H9 (cell line): ENCODE results near the gene MYD88. TPM values are rescaled to one million over a fixed set of nuclear protein-coding genes. Genes with fewer than 3 reads are reported as not detected.

Experiments
- DNase-seq: peaks from one replicate; pipeline ENCODE4 v3.0.0-alpha.2; 2017
- H2AFZ ChIP-seq: one replicate; pipeline ENCODE4 v1.6.1; 2013; ENCODE audit warnings: mild to moderate bottlenecking, low read length, control low read depth, moderate library complexity
- H2AK5ac ChIP-seq: 2 replicates; pipeline ENCODE4 v1.6.1; 2013; ENCODE audit warnings: low read length, control low read depth, mixed read lengths; ENCODE audit not compliant: insufficient read length
- H2BK120ac ChIP-seq: one replicate; pipeline ENCODE4 v1.6.1; 2013; ENCODE audit warnings: low read depth, mild to moderate bottlenecking, low read length, control low read depth, inconsistent platforms; ENCODE audit not compliant: poor library complexity, severe bottlenecking
- H2BK12ac ChIP-seq: 2 replicates; pipeline ENCODE4 v1.6.1; 2013; ENCODE audit warnings: low read length, control low read depth, mixed read lengths, low read depth; ENCODE audit not compliant: insufficient read length
- H2BK15ac ChIP-seq: 2 replicates; pipeline ENCODE4 v1.6.1; 2013; ENCODE audit warnings: low read depth, low read length, control low read depth
- H2BK20ac ChIP-seq: one replicate; pipeline ENCODE4 v1.6.1; 2013; ENCODE audit warnings: low read depth, mild to moderate bottlenecking, low read length, control low read depth, inconsistent platforms; ENCODE audit not compliant: poor library complexity, severe bottlenecking
- H2BK5ac ChIP-seq: 2 replicates; pipeline ENCODE4 v1.6.1; 2013; ENCODE audit warnings: low read length, control low read depth, mixed read lengths; ENCODE audit not compliant: insufficient read length
- H3K14ac ChIP-seq: 2 replicates; pipeline ENCODE4 v1.6.1; 2013; ENCODE audit warnings: low read length, control low read depth; ENCODE audit not compliant: insufficient read depth
- H3K18ac ChIP-seq: 2 replicates; pipeline ENCODE4 v1.6.1; 2013; ENCODE audit warnings: low read depth, mild to moderate bottlenecking, mixed read lengths, low read length, control low read depth; ENCODE audit not compliant: insufficient read length
- H3K23ac ChIP-seq: 2 replicates; pipeline ENCODE4 v1.6.1; 2013; ENCODE audit warnings: low read length, control low read depth, mixed read lengths, low read depth; ENCODE audit not compliant: insufficient read length
- H3K23me2 ChIP-seq: 2 replicates; pipeline ENCODE4 v1.6.1; 2013; ENCODE audit warnings: low read depth, mild to moderate bottlenecking, mixed read lengths, low read length, control low read depth; ENCODE audit not compliant: insufficient read length, poor library complexity, severe bottlenecking
- H3K27ac ChIP-seq: 2 replicates; pipeline ENCODE4 v1.5.1; 2013; ENCODE audit warnings: low read length, control low read depth, mixed read lengths, low read depth; ENCODE audit not compliant: insufficient read length
- H3K27me3 ChIP-seq: 2 replicates; pipeline ENCODE4 v1.6.1; 2013; ENCODE audit warnings: low read length, control low read depth, inconsistent platforms; ENCODE audit not compliant: insufficient read depth
- H3K4ac ChIP-seq: 2 replicates; pipeline ENCODE4 v1.6.1; 2013; ENCODE audit warnings: low read depth, mild to moderate bottlenecking, control low read depth, inconsistent platforms, low read length, moderate library complexity
- H3K4me1 ChIP-seq: 2 replicates; pipeline ENCODE4 v1.6.1; 2013; ENCODE audit warnings: low read length, control low read depth, inconsistent platforms; ENCODE audit not compliant: insufficient read depth
- H3K4me2 ChIP-seq: 2 replicates; pipeline ENCODE4 v1.6.1; 2013; ENCODE audit warnings: low read length, control low read depth, mixed read lengths; ENCODE audit not compliant: insufficient read length, insufficient read depth
- H3K56ac ChIP-seq: 2 replicates; pipeline ENCODE4 v1.6.1; 2013; ENCODE audit warnings: low read depth, mild to moderate bottlenecking, mixed read lengths, low read length, control low read depth; ENCODE audit not compliant: insufficient read length
- H3K79me1 ChIP-seq: 2 replicates; pipeline ENCODE4 v1.6.1; 2013; ENCODE audit warnings: low read depth, mild to moderate bottlenecking, moderate library complexity, low read length, control low read depth, inconsistent platforms; ENCODE audit not compliant: insufficient read depth, poor library complexity, severe bottlenecking
- H3K79me2 ChIP-seq: 2 replicates; pipeline ENCODE4 v1.6.1; 2013; ENCODE audit warnings: low read length, control low read depth, inconsistent platforms; ENCODE audit not compliant: insufficient read depth
- H3K9ac ChIP-seq: 2 replicates; pipeline ENCODE4 v1.6.1; 2013; ENCODE audit warnings: low read length, control low read depth, mixed read lengths; ENCODE audit not compliant: insufficient read length; ENCODE audit errors: extremely low read depth
- H3K9me3 ChIP-seq: one replicate; pipeline ENCODE4 v1.6.1; 2013; ENCODE audit warnings: low read depth, low read length, inconsistent platforms; ENCODE audit not compliant: control insufficient read depth
- H3T11ph ChIP-seq: one replicate; pipeline ENCODE4 v1.6.1; 2013; ENCODE audit warnings: mild to moderate bottlenecking, low read length, control low read depth, inconsistent platforms
- H4K20me1 ChIP-seq: one replicate; pipeline ENCODE4 v1.6.1; 2013; ENCODE audit not compliant: control insufficient read depth, insufficient read length, insufficient read depth
- H4K5ac ChIP-seq: 2 replicates; pipeline ENCODE4 v1.6.1; 2013; ENCODE audit warnings: low read depth, mild to moderate bottlenecking, mixed read lengths, low read length, control low read depth; ENCODE audit not compliant: insufficient read length
- H4K8ac ChIP-seq: replicated peaks from 2 replicates; pipeline ENCODE4 v1.6.1; 2013; ENCODE audit warnings: low read length, control low read depth, mixed read lengths, low read depth; ENCODE audit not compliant: insufficient read length
- H4K91ac ChIP-seq: 2 replicates; pipeline ENCODE4 v1.6.1; 2013; ENCODE audit warnings: low read depth, mild to moderate bottlenecking, moderate library complexity, mixed read lengths, low read length, control low read depth; ENCODE audit not compliant: insufficient read length
- H3K27ac Mint-ChIP-seq, 3 experiments: 2 replicates in 2 of 3; 3 replicates in 1 of 3; pipeline ENCODE4 v1.8.0; 2020 to 2021; ENCODE audit warnings: mixed read lengths in 3 of 3, mild to moderate bottlenecking in 1 of 3, moderate library complexity in 1 of 3
- H3K27me3 Mint-ChIP-seq: 2 replicates; pipeline ENCODE4 v1.8.0; 2021; ENCODE audit warnings: low read depth, mild to moderate bottlenecking, moderate library complexity, mixed read lengths
- H3K36me3 Mint-ChIP-seq, 3 experiments: 2 replicates in 2 of 3; 3 replicates in 1 of 3; pipeline ENCODE4 v1.8.0; 2020 to 2021; ENCODE audit warnings: low read depth in 3 of 3, mixed read lengths in 3 of 3; ENCODE audit not compliant: insufficient read depth in 1 of 3
- H3K4me1 Mint-ChIP-seq, 2 experiments: 2 replicates each; pipeline ENCODE4 v1.8.0; 2020; ENCODE audit warnings: mixed read lengths in 2 of 2
- H3K4me3 Mint-ChIP-seq, 2 experiments: 2 replicates in 1 of 2; 3 replicates in 1 of 2; pipeline ENCODE4 v1.8.0; 2020 to 2021; ENCODE audit warnings: mild to moderate bottlenecking in 2 of 2, mixed read lengths in 2 of 2, moderate library complexity in 1 of 2
- H3K9me3 Mint-ChIP-seq, 2 experiments: 2 replicates in 1 of 2; 3 replicates in 1 of 2; pipeline ENCODE4 v1.8.0; 2020; ENCODE audit warnings: mild to moderate bottlenecking in 2 of 2, mixed read lengths in 2 of 2, moderate library complexity in 1 of 2
- CTCF ChIP-seq: fragments of 200-600 bp; sonication (generic); conservative IDR thresholded peaks from 3 replicates; pipeline ENCODE4 v1.8.0; 2021; ENCODE audit warnings: antibody characterized with exemption, mild to moderate bottlenecking
- WGBS: extraction: QIAGEN DNeasy Blood & Tissue Kit; methylation state at CpG from one replicate; pipeline ENCODE4 v1.1.7; 2013; ENCODE audit warnings: missing lambda C conversion rate, low lambda C conversion rate, mixed read lengths; ENCODE audit not compliant: insufficient read length; ENCODE audit errors: extremely low coverage; 5-methylcytosine and 5-hydroxymethylcytosine counted together
- total RNA-seq: library from RNA; stranded (reverse); gene quantifications from 2 replicates; pipeline ENCODE4 v1.2.1, GENCODE V29; 2021

Gene MYD88
- total RNA-seq, 1 experiment from 2014 or later, result 33.4 TPM

- H3K27me3 Mint-ChIP-seq, result peaks cover 6% of the 10 kb centered on the region
- Histone ChIP-seq H4K91ac (no peak overlapping the region), H3K14ac (no peak overlapping the region), H3K4ac (no peak overlapping the region), H3K79me2 (no peaks in the 10 kb centered on the region), H2BK15ac (no peak overlapping the region), H4K8ac (no peak overlapping the region), H3K9me3 (no peaks in the 10 kb centered on the region), H3K27me3 (no peaks in the 10 kb centered on the region), H2BK120ac (no peak overlapping the region), H2AK5ac (no peak overlapping the region), H2BK20ac (no peak overlapping the region), H3K23me2 (no peaks in the 10 kb centered on the region), H4K5ac (no peak overlapping the region), H2AFZ (no peak overlapping the region), H3K18ac (no peak overlapping the region), H2BK12ac (no peak overlapping the region), H3K4me1 (no peaks in the 10 kb centered on the region), H3K23ac (no peak overlapping the region), H3K79me1 (no peaks in the 10 kb centered on the region), H2BK5ac (no peak overlapping the region), H3K56ac (no peak overlapping the region), H3T11ph (no peak overlapping the region), H3K4me2 (no peak overlapping the region), H4K20me1 (no peaks in the 10 kb centered on the region), H3K27ac (no peak overlapping the region), H3K9ac (no peak overlapping the region)
- H3K4me3 Mint-ChIP-seq, result no peak overlapping the region
- H3K4me1 Mint-ChIP-seq, result peaks cover 0 to 3% of the 10 kb centered on the region in 2 experiments; a peak in 1 of 4 replicates
- H3K9me3 Mint-ChIP-seq, result no peaks in the 10 kb centered on the region; a peak in 1 of 5 replicates
- no peak for TF ChIP-seq CTCF
- WGBS, result no CpG with 5 or more reads among the region's 11 CpGs
- peaks cover 33 to 71% (median 50%) of the 10 kb centered on the region in 3 experiments; a peak in 6 of 7 replicates for H3K36me3 Mint-ChIP-seq
- peak overlapping the region in 1 of 3 experiments; percentile 82; a peak in 1 of 7 replicates for H3K27ac Mint-ChIP-seq
- DNase-seq, result peak; percentile 26
Measured at GRCh38 chr3:38120693-38121450, 17.6 kb upstream of the MYD88 start.
